WTC11 (cell line): ENCODE measurements around the gene IFT122. TPM values are rescaled to one million over a fixed set of nuclear protein-coding genes. Genes with fewer than 3 reads are reported as not detected.

ENCODE experiments used
- ATAC-seq: fragments of 200-7000 bp; cut with Tn5 transposase; 2 replicates; pipeline ENCODE4 v1.10.0; 2021; ENCODE audit warnings: mild to moderate bottlenecking, moderate library complexity
- CTCF ChIA-PET: fragments of 300-600 bp; sonication (Branson Sonifier 250); formaldehyde crosslinking; loops from one replicate; lab custom pipeline; 2021; ENCODE audit warnings: antibody characterized with exemption; lab: Charles Lee
- POLR2A ChIA-PET: fragments of 350-600 bp; sonication (Branson Sonifier 250); formaldehyde crosslinking; loops from one replicate; lab custom pipeline; 2021; ENCODE audit warnings: antibody characterized with exemption; lab: Charles Lee
- DNase-seq: peaks from one replicate; pipeline ENCODE4 v3.0.0; 2021; ENCODE audit warnings: low spot score
- H3K27ac Mint-ChIP-seq: 2 replicates; pipeline ENCODE4 v1.8.0; 2021; ENCODE audit warnings: mixed read lengths
- H3K27me3 Mint-ChIP-seq: 2 replicates; pipeline ENCODE4 v1.8.0; 2021; ENCODE audit warnings: low read depth, mild to moderate bottlenecking, moderate library complexity, mixed read lengths
- H3K36me3 Mint-ChIP-seq: 2 replicates; pipeline ENCODE4 v1.8.0; 2021; ENCODE audit warnings: mixed read lengths
- H3K4me1 Mint-ChIP-seq: 2 replicates; pipeline ENCODE4 v1.8.0; 2022; ENCODE audit warnings: mixed read lengths
- H3K4me3 Mint-ChIP-seq: 2 replicates; pipeline ENCODE4 v1.8.0; 2021; ENCODE audit warnings: mild to moderate bottlenecking, moderate library complexity, mixed read lengths
- H3K9me3 Mint-ChIP-seq: 2 replicates; pipeline ENCODE4 v1.8.0; 2021; ENCODE audit warnings: mixed read lengths
- CREB1 ChIP-seq: sonication (generic); formaldehyde crosslinking; IDR thresholded peaks from 2 replicates; pipeline ENCODE4 v1.8.0; 2023; ENCODE audit warnings: mild to moderate bottlenecking, missing genetic modification reagents
- CREM ChIP-seq: sonication (generic); formaldehyde crosslinking; IDR thresholded peaks from 2 replicates; pipeline ENCODE4 v1.8.1; 2022; ENCODE audit warnings: mild to moderate bottlenecking, missing genetic modification reagents, moderate library complexity
- ETV6 ChIP-seq: sonication (generic); formaldehyde crosslinking; IDR thresholded peaks from 2 replicates; pipeline ENCODE4 v1.8.1; 2022; ENCODE audit warnings: mild to moderate bottlenecking, missing genetic modification reagents
- FOXK1 ChIP-seq: sonication (generic); formaldehyde crosslinking; IDR thresholded peaks from 2 replicates; pipeline ENCODE4 v1.8.0; 2022; ENCODE audit warnings: mild to moderate bottlenecking, moderate library complexity, missing genetic modification reagents
- IRF2 ChIP-seq: sonication (generic); formaldehyde crosslinking; IDR thresholded peaks from 2 replicates; pipeline ENCODE4 v1.8.0; 2022; ENCODE audit warnings: low read depth, missing genetic modification reagents, borderline replicate concordance
- MXD4 ChIP-seq: fragments of 250-450 bp; sonication (Bioruptor Pico); IDR thresholded peaks from 2 replicates; pipeline ENCODE4 v1.8.0; 2021; ENCODE audit warnings: mild to moderate bottlenecking, moderate library complexity, borderline replicate concordance
- NFATC4 ChIP-seq: fragments of 250-450 bp; sonication (Bioruptor Pico); IDR thresholded peaks from 2 replicates; pipeline ENCODE4 v1.9.0; 2021; ENCODE audit warnings: mild to moderate bottlenecking
- NFE2L1 ChIP-seq: sonication (generic); formaldehyde crosslinking; IDR thresholded peaks from 2 replicates; pipeline ENCODE4 v1.8.1; 2023; ENCODE audit warnings: missing genetic modification reagents
- PRRX2 ChIP-seq: fragments of 250-450 bp; sonication (Bioruptor Pico); IDR thresholded peaks from 2 replicates; pipeline ENCODE4 v1.8.0; 2021; ENCODE audit warnings: mild to moderate bottlenecking
- RELA ChIP-seq: sonication (generic); formaldehyde crosslinking; IDR thresholded peaks from 2 replicates; pipeline ENCODE4 v1.8.1; 2022; ENCODE audit warnings: missing genetic modification reagents, mild to moderate bottlenecking, borderline replicate concordance
- TEAD1 ChIP-seq: sonication (generic); formaldehyde crosslinking; IDR thresholded peaks from 2 replicates; pipeline ENCODE4 v1.8.0; 2022; ENCODE audit warnings: mild to moderate bottlenecking, missing genetic modification reagents
- TP53 ChIP-seq: sonication (generic); formaldehyde crosslinking; IDR thresholded peaks from 2 replicates; pipeline ENCODE4 v1.8.1; 2023; ENCODE audit warnings: mild to moderate bottlenecking, missing genetic modification reagents
- ZNF219 ChIP-seq: sonication (generic); formaldehyde crosslinking; IDR thresholded peaks from 2 replicates; pipeline ENCODE4 v1.8.0; 2023; ENCODE audit warnings: missing genetic modification reagents, mild to moderate bottlenecking, borderline replicate concordance
- ZNF317 ChIP-seq: sonication (generic); formaldehyde crosslinking; IDR thresholded peaks from 2 replicates; pipeline ENCODE4 v1.8.1; 2023; ENCODE audit warnings: low read depth, mild to moderate bottlenecking, moderate library complexity, missing genetic modification reagents, borderline replicate concordance
- total RNA-seq: library from RNA; stranded (reverse); gene quantifications from 3 replicates; pipeline ENCODE4 v1.2.3, GENCODE V29; 2021
- TF ChIP-seq, protein P1 (sequence below): sonication (generic); formaldehyde crosslinking; IDR thresholded peaks from 2 replicates; pipeline ENCODE4 v1.8.1; 2022; ENCODE audit warnings: missing genetic modification reagents, borderline replicate concordance
- TF ChIP-seq, protein P2 (sequence below): sonication (generic); formaldehyde crosslinking; IDR thresholded peaks from 2 replicates; pipeline ENCODE4 v1.8.0; 2023; ENCODE audit warnings: mild to moderate bottlenecking, missing genetic modification reagents
- TF ChIP-seq, protein P3 (sequence below): sonication (generic); formaldehyde crosslinking; IDR thresholded peaks from 2 replicates; pipeline ENCODE4 v1.8.1; 2023; ENCODE audit warnings: mild to moderate bottlenecking, missing genetic modification reagents
- TF ChIP-seq, protein P4 (sequence below): sonication (generic); formaldehyde crosslinking; IDR thresholded peaks from 2 replicates; pipeline ENCODE4 v1.8.0; 2022; ENCODE audit warnings: mild to moderate bottlenecking, missing genetic modification reagents

IFT122 gene
- total RNA-seq, 1 experiment from 2014 or later = 22.8 TPM

DNA sequence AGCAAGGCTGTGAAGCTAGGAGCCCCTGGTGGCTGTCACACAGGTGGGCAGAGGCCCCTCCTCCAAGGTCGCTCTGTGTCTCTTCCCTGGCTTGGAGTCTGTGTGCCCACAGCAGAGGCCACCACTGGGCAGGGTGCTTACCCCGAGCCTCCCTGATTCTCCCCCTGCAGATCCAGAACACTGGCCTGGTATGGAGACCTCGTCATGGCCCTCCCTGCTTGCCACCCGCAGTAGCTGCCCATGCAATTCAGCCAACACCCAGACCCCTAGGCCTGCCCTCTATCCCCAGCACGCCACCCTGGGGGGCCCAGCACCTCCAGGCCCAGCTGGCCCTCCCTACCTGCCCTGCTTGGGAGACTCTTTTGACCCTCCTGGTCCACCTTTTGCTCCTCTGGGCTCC is 82.9 kb downstream of the IFT122 start:
- no peaks in the 10 kb centered on the region for H3K27me3 Mint-ChIP-seq
- DNase-seq (no peak), ATAC-seq (no peak)
- H3K4me1 Mint-ChIP-seq = peaks cover 12% of the 10 kb centered on the region
- no peak for TF ChIP-seq ETV6
- TF ChIP-seq ZNF317 = no peak
- TF ChIP-seq NFE2L1 (CRISPR knock-in tag) = no peak
- no peak for TF ChIP-seq TEAD1 (CRISPR knock-in tag)
- TF ChIP-seq NFATC4 (CRISPR knock-in tag) = no peak
- no peak for TF ChIP-seq RELA
- no peak for TF ChIP-seq ZNF219
- TF ChIP-seq PRRX2 (CRISPR knock-in tag) = no peak
- TF ChIP-seq CREB1 = no peak
- no peak for TF ChIP-seq FOXK1 (CRISPR knock-in tag)
- no peak for TF ChIP-seq IRF2
- TF ChIP-seq, protein P1, sequence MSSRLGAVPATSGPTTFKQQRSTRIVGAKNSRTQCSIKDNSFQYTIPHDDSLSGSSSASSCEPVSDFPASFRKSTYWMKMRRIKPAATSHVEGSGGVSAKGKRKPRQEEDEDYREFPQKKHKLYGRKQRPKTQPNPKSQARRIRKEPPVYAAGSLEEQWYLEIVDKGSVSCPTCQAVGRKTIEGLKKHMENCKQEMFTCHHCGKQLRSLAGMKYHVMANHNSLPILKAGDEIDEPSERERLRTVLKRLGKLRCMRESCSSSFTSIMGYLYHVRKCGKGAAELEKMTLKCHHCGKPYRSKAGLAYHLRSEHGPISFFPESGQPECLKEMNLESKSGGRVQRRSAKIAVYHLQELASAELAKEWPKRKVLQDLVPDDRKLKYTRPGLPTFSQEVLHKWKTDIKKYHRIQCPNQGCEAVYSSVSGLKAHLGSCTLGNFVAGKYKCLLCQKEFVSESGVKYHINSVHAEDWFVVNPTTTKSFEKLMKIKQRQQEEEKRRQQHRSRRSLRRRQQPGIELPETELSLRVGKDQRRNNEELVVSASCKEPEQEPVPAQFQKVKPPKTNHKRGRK (CRISPR knock-in tag) = no peak
- no peak overlapping the region for H3K27ac Mint-ChIP-seq
- ChIA-PET CTCF (interaction anchor here (1.1 kb wide), 1 partner anchor 40 kb away, joined by 5 read pairs; no protein-coding TSS in a partner anchor), POLR2A (no interaction called here)
- H3K4me3 Mint-ChIP-seq = no peak overlapping the region
- no peaks in the 10 kb centered on the region for H3K36me3 Mint-ChIP-seq
- no peaks in the 10 kb centered on the region for H3K9me3 Mint-ChIP-seq

DNA sequence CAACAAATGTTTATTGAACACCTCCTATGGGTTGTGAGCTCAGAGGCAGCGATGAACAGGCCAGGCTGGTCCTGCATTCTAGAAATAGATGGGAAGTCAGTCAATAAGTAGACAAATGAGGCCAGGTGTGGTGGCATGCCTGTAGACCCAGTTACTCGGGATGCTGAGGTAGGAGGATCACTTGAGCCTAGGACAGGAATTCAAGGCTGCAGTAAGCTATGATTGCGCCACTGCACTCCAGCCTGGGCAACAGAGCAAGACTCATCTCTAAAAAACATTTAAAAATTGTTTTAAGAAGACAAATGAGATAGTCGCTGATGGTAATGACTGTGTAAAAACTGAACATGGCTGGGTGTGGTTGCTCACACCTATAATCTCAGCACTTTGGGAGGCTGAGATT is 84.1 kb downstream of the IFT122 start:
- ChIA-PET POLR2A (no interaction called here), CTCF (interaction anchor here (1.1 kb wide), 1 partner anchor 41 kb away, joined by 5 read pairs; no protein-coding TSS in a partner anchor)
- no peaks in the 10 kb centered on the region for H3K27me3 Mint-ChIP-seq
- no peak for ATAC-seq
- H3K4me3 Mint-ChIP-seq = no peak overlapping the region
- H3K9me3 Mint-ChIP-seq = no peaks in the 10 kb centered on the region
- peaks cover 12% of the 10 kb centered on the region for H3K4me1 Mint-ChIP-seq
- no peak for TF ChIP-seq MXD4 (CRISPR knock-in tag)
- TF ChIP-seq, protein P2, sequence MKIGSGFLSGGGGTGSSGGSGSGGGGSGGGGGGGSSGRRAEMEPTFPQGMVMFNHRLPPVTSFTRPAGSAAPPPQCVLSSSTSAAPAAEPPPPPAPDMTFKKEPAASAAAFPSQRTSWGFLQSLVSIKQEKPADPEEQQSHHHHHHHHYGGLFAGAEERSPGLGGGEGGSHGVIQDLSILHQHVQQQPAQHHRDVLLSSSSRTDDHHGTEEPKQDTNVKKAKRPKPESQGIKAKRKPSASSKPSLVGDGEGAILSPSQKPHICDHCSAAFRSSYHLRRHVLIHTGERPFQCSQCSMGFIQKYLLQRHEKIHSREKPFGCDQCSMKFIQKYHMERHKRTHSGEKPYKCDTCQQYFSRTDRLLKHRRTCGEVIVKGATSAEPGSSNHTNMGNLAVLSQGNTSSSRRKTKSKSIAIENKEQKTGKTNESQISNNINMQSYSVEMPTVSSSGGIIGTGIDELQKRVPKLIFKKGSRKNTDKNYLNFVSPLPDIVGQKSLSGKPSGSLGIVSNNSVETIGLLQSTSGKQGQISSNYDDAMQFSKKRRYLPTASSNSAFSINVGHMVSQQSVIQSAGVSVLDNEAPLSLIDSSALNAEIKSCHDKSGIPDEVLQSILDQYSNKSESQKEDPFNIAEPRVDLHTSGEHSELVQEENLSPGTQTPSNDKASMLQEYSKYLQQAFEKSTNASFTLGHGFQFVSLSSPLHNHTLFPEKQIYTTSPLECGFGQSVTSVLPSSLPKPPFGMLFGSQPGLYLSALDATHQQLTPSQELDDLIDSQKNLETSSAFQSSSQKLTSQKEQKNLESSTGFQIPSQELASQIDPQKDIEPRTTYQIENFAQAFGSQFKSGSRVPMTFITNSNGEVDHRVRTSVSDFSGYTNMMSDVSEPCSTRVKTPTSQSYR (CRISPR knock-in tag) = no peak
- no peak for TF ChIP-seq CREM (CRISPR knock-in tag)
- TF ChIP-seq, protein P3, sequence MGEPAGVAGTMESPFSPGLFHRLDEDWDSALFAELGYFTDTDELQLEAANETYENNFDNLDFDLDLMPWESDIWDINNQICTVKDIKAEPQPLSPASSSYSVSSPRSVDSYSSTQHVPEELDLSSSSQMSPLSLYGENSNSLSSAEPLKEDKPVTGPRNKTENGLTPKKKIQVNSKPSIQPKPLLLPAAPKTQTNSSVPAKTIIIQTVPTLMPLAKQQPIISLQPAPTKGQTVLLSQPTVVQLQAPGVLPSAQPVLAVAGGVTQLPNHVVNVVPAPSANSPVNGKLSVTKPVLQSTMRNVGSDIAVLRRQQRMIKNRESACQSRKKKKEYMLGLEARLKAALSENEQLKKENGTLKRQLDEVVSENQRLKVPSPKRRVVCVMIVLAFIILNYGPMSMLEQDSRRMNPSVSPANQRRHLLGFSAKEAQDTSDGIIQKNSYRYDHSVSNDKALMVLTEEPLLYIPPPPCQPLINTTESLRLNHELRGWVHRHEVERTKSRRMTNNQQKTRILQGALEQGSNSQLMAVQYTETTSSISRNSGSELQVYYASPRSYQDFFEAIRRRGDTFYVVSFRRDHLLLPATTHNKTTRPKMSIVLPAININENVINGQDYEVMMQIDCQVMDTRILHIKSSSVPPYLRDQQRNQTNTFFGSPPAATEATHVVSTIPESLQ (CRISPR knock-in tag) = no peak
- TF ChIP-seq, protein P4, sequence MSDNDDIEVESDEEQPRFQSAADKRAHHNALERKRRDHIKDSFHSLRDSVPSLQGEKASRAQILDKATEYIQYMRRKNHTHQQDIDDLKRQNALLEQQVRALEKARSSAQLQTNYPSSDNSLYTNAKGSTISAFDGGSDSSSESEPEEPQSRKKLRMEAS (CRISPR knock-in tag) = no peak
- TF ChIP-seq NFATC4 (CRISPR knock-in tag) = no peak
- no peak for TF ChIP-seq TP53
- TF ChIP-seq ZNF317 = no peak
- TF ChIP-seq, all 79 proteins: peak for 0
- no peak for DNase-seq
- Mint-ChIP-seq H3K36me3 (no peaks in the 10 kb centered on the region), H3K27ac (no peak overlapping the region)
